ENCODE results near the gene KEAP1.

DNA sequence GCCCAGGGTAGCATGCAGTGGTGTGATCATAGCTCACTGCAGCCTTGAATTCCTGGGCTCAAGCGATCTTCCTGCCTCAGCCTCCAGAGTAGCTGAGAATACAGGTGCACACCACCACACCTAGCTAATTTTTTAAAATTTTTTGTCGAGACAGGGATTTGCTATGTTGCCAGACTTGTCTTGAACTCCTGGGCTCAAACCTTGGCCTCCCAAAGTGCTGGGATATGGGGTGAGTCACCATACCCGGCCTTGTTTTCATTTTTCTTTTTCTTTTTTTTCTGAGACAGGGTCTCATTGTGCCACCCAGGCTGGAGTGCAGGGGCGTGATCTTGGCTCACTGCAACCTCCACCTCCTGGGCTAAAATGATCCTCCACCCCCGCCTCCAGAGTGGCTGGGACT is 38.7 kb downstream of the KEAP1 start:
- TF ChIP-seq, protein P1, sequence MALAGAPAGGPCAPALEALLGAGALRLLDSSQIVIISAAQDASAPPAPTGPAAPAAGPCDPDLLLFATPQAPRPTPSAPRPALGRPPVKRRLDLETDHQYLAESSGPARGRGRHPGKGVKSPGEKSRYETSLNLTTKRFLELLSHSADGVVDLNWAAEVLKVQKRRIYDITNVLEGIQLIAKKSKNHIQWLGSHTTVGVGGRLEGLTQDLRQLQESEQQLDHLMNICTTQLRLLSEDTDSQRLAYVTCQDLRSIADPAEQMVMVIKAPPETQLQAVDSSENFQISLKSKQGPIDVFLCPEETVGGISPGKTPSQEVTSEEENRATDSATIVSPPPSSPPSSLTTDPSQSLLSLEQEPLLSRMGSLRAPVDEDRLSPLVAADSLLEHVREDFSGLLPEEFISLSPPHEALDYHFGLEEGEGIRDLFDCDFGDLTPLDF (CRISPR knock-in tag; IDR thresholded peaks at IDR 0.05), result no peak
- no peak for TF ChIP-seq ZSCAN29 (IDR thresholded peaks at IDR 0.05)
- TF ChIP-seq, protein P2, sequence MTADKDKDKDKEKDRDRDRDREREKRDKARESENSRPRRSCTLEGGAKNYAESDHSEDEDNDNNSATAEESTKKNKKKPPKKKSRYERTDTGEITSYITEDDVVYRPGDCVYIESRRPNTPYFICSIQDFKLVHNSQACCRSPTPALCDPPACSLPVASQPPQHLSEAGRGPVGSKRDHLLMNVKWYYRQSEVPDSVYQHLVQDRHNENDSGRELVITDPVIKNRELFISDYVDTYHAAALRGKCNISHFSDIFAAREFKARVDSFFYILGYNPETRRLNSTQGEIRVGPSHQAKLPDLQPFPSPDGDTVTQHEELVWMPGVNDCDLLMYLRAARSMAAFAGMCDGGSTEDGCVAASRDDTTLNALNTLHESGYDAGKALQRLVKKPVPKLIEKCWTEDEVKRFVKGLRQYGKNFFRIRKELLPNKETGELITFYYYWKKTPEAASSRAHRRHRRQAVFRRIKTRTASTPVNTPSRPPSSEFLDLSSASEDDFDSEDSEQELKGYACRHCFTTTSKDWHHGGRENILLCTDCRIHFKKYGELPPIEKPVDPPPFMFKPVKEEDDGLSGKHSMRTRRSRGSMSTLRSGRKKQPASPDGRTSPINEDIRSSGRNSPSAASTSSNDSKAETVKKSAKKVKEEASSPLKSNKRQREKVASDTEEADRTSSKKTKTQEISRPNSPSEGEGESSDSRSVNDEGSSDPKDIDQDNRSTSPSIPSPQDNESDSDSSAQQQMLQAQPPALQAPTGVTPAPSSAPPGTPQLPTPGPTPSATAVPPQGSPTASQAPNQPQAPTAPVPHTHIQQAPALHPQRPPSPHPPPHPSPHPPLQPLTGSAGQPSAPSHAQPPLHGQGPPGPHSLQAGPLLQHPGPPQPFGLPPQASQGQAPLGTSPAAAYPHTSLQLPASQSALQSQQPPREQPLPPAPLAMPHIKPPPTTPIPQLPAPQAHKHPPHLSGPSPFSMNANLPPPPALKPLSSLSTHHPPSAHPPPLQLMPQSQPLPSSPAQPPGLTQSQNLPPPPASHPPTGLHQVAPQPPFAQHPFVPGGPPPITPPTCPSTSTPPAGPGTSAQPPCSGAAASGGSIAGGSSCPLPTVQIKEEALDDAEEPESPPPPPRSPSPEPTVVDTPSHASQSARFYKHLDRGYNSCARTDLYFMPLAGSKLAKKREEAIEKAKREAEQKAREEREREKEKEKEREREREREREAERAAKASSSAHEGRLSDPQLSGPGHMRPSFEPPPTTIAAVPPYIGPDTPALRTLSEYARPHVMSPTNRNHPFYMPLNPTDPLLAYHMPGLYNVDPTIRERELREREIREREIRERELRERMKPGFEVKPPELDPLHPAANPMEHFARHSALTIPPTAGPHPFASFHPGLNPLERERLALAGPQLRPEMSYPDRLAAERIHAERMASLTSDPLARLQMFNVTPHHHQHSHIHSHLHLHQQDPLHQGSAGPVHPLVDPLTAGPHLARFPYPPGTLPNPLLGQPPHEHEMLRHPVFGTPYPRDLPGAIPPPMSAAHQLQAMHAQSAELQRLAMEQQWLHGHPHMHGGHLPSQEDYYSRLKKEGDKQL (CRISPR knock-in tag; IDR thresholded peaks at IDR 0.05; ENCODE audit: borderline replicate concordance), result no peak
- TF ChIP-seq NFATC3 (IDR thresholded peaks at IDR 0.05), result no peak
- TF ChIP-seq, protein P3, sequence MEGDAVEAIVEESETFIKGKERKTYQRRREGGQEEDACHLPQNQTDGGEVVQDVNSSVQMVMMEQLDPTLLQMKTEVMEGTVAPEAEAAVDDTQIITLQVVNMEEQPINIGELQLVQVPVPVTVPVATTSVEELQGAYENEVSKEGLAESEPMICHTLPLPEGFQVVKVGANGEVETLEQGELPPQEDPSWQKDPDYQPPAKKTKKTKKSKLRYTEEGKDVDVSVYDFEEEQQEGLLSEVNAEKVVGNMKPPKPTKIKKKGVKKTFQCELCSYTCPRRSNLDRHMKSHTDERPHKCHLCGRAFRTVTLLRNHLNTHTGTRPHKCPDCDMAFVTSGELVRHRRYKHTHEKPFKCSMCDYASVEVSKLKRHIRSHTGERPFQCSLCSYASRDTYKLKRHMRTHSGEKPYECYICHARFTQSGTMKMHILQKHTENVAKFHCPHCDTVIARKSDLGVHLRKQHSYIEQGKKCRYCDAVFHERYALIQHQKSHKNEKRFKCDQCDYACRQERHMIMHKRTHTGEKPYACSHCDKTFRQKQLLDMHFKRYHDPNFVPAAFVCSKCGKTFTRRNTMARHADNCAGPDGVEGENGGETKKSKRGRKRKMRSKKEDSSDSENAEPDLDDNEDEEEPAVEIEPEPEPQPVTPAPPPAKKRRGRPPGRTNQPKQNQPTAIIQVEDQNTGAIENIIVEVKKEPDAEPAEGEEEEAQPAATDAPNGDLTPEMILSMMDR (IDR thresholded peaks at IDR 0.05 in 2 of 3, conservative IDR thresholded peaks at IDR 0.05 in 1 of 3; ENCODE audit: insufficient read depth in 2 of 3, low read depth in 1 of 3, low read length in 3 of 3), result no peak
- no peak for TF ChIP-seq CEBPB (tag; IDR thresholded peaks at IDR 0.05)
- no peak for TF ChIP-seq EZH2 (IDR thresholded peaks at IDR 0.05; ENCODE audit: borderline replicate concordance, low read depth, low read length)
- TF ChIP-seq, protein P4, sequence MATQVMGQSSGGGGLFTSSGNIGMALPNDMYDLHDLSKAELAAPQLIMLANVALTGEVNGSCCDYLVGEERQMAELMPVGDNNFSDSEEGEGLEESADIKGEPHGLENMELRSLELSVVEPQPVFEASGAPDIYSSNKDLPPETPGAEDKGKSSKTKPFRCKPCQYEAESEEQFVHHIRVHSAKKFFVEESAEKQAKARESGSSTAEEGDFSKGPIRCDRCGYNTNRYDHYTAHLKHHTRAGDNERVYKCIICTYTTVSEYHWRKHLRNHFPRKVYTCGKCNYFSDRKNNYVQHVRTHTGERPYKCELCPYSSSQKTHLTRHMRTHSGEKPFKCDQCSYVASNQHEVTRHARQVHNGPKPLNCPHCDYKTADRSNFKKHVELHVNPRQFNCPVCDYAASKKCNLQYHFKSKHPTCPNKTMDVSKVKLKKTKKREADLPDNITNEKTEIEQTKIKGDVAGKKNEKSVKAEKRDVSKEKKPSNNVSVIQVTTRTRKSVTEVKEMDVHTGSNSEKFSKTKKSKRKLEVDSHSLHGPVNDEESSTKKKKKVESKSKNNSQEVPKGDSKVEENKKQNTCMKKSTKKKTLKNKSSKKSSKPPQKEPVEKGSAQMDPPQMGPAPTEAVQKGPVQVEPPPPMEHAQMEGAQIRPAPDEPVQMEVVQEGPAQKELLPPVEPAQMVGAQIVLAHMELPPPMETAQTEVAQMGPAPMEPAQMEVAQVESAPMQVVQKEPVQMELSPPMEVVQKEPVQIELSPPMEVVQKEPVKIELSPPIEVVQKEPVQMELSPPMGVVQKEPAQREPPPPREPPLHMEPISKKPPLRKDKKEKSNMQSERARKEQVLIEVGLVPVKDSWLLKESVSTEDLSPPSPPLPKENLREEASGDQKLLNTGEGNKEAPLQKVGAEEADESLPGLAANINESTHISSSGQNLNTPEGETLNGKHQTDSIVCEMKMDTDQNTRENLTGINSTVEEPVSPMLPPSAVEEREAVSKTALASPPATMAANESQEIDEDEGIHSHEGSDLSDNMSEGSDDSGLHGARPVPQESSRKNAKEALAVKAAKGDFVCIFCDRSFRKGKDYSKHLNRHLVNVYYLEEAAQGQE (IDR thresholded peaks at IDR 0.05; ENCODE audit: borderline replicate concordance), result no peak
- TF ChIP-seq, protein P4 (CRISPR knock-in tag; IDR thresholded peaks at IDR 0.05; ENCODE audit: low read depth), result no peak
- TF ChIP-seq CC2D1A (IDR thresholded peaks at IDR 0.05), result no peak
- TF ChIP-seq, protein P5, sequence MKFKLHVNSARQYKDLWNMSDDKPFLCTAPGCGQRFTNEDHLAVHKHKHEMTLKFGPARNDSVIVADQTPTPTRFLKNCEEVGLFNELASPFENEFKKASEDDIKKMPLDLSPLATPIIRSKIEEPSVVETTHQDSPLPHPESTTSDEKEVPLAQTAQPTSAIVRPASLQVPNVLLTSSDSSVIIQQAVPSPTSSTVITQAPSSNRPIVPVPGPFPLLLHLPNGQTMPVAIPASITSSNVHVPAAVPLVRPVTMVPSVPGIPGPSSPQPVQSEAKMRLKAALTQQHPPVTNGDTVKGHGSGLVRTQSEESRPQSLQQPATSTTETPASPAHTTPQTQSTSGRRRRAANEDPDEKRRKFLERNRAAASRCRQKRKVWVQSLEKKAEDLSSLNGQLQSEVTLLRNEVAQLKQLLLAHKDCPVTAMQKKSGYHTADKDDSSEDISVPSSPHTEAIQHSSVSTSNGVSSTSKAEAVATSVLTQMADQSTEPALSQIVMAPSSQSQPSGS (CRISPR knock-in tag; IDR thresholded peaks at IDR 0.05), result no peak
- TF ChIP-seq NBN (IDR thresholded peaks at IDR 0.05; ENCODE audit: low read depth), result no peak
- no peak for TF ChIP-seq ZNF175 (CRISPR knock-in tag; IDR thresholded peaks at IDR 0.05; ENCODE audit: low read depth)

Measured in K562 (cell line).